Activated CD8-positive, alpha-beta T cell treated with anti-CD3 and anti-CD28 coated beads for 36 hours (primary cell): ENCODE data around the gene NACC1. TPM values are rescaled to one million over a fixed set of nuclear protein-coding genes. Genes with fewer than 3 reads are reported as not detected.

Experiments used
- ATAC-seq: fragments of 200-7000 bp; cut with Tn5 transposase; one replicate; pipeline ENCODE4 v1.10.0; 2021; ENCODE audit warnings: mild to moderate bottlenecking, moderate library complexity
- CTCF ChIA-PET: fragments of 350-600 bp; sonication (Branson Sonifier 250); formaldehyde crosslinking; loops from one replicate; lab custom pipeline; 2021; ENCODE audit warnings: antibody characterized with exemption; lab: Charles Lee
- POLR2A ChIA-PET: fragments of 350-600 bp; sonication (Branson Sonifier 250); formaldehyde crosslinking; loops from one replicate; lab custom pipeline; 2021; ENCODE audit warnings: antibody characterized with exemption; lab: Charles Lee
- DNase-seq: peaks from one replicate; pipeline ENCODE4 v3.0.0-alpha.2; 2020
- H3K27ac Mint-ChIP-seq: one replicate; pipeline ENCODE4 v1.8.0; 2021; ENCODE audit warnings: mild to moderate bottlenecking, mixed read lengths
- H3K27me3 Mint-ChIP-seq: one replicate; pipeline ENCODE4 v1.8.0; 2021; ENCODE audit warnings: mixed read lengths
- H3K36me3 Mint-ChIP-seq: one replicate; pipeline ENCODE4 v1.8.0; 2021; ENCODE audit warnings: low read depth, mixed read lengths
- H3K4me1 Mint-ChIP-seq: one replicate; pipeline ENCODE4 v1.8.0; 2021; ENCODE audit warnings: low read depth, mixed read lengths
- H3K4me3 Mint-ChIP-seq: one replicate; pipeline ENCODE4 v1.8.0; 2021; ENCODE audit warnings: mild to moderate bottlenecking, moderate library complexity, mixed read lengths
- H3K9me3 Mint-ChIP-seq: one replicate; pipeline ENCODE4 v1.8.0; 2021; ENCODE audit warnings: mixed read lengths
- CTCF ChIP-seq: fragments of 200-600 bp; IDR thresholded peaks from one replicate; pipeline ENCODE4 v1.8.0; 2022; ENCODE audit warnings: antibody characterized with exemption, mild to moderate bottlenecking
- intact Hi-C: fragments of 100-400 bp; cut with micrococcal nuclease; formaldehyde crosslinking; loops from one replicate; pipeline ENCODE4 v1.10.0; 2022
- total RNA-seq, 2 experiments: library from RNA; stranded (reverse); gene quantifications; one replicate each; pipeline ENCODE4 v1.2.3, GENCODE V29; 2021

The NACC1 gene
- total RNA-seq, 2 experiments from 2014 or later = 73.8 to 87.5 TPM

GRCh38 chr19:13133241-13133870 lies 15.3 kb downstream of the NACC1 start:
- H3K27me3 Mint-ChIP-seq = no peaks in the 10 kb centered on the region
- peaks cover 36% of the 10 kb centered on the region for H3K4me1 Mint-ChIP-seq
- peak overlapping the region; percentile 84 for H3K27ac Mint-ChIP-seq
- TF ChIP-seq CTCF = no peak
- H3K4me3 Mint-ChIP-seq = no peak overlapping the region
- intact Hi-C loops = no loop called here
- no peak for ATAC-seq
- ChIA-PET POLR2A (interaction anchor here (1.2 to 6.6 kb wide), 5 partner anchors 10 to 21 kb away, joined by 3 to 63 read pairs (median 4); partner anchors contain the start of genes NACC1 and TRMT1), CTCF (interaction anchor here (1.2 to 1.7 kb wide), 3 partner anchors 9 to 29 kb away, joined by 5 read pairs; no protein-coding TSS in a partner anchor)
- H3K9me3 Mint-ChIP-seq = no peaks in the 10 kb centered on the region
- H3K36me3 Mint-ChIP-seq = peaks cover 38% of the 10 kb centered on the region
- no peak for DNase-seq

- Mint-ChIP-seq H3K36me3 (peaks cover 40% of the 10 kb centered on the region), H3K4me1 (peaks cover 32% of the 10 kb centered on the region), H3K4me3 (no peak overlapping the region), H3K9me3 (no peaks in the 10 kb centered on the region), H3K27ac (no peak overlapping the region), H3K27me3 (no peaks in the 10 kb centered on the region)
- ChIA-PET CTCF (no interaction called here), POLR2A (no interaction called here)
- intact Hi-C loops = no loop called here
- DNase-seq (no peak), ATAC-seq (no peak)
- no peak for TF ChIP-seq CTCF
Measured at GRCh38 chr19:13134626-13135025, 16.6 kb downstream of the NACC1 start.

- peaks cover 40% of the 10 kb centered on the region for H3K36me3 Mint-ChIP-seq
- CTCF ChIA-PET = interaction anchor here (1.0 kb wide), 1 partner anchor 158 kb away, joined by 3 read pairs; no protein-coding TSS in a partner anchor
- DNase-seq (no peak), ATAC-seq (no peak)
- H3K4me3 Mint-ChIP-seq = no peak overlapping the region
- H3K27ac Mint-ChIP-seq = no peak overlapping the region
- intact Hi-C loops = no loop called here
- no peak for TF ChIP-seq CTCF
- no peaks in the 10 kb centered on the region for H3K27me3 Mint-ChIP-seq
- POLR2A ChIA-PET = interaction anchor here (1.0 kb wide), 1 partner anchor 14 kb away, joined by 6 read pairs; the partner anchor contains the start of genes IER2 and STX10
- no peaks in the 10 kb centered on the region for H3K9me3 Mint-ChIP-seq
- H3K4me1 Mint-ChIP-seq = peaks cover 34% of the 10 kb centered on the region
Measured at GRCh38 chr19:13135068-13136062, 17.3 kb downstream of the NACC1 start.

GRCh38 chr19:13137290-13137794 lies 19.3 kb downstream of the NACC1 start:
- ChIA-PET CTCF (interaction anchor here (1.0 kb wide), 1 partner anchor 27 kb away, joined by 5 read pairs; no protein-coding TSS in a partner anchor), POLR2A (interaction anchor here (1.3 kb wide), 1 partner anchor 18 kb away, joined by 3 read pairs; no protein-coding TSS in a partner anchor)
- DNase-seq = no peak
- H3K4me1 Mint-ChIP-seq = peaks cover 22% of the 10 kb centered on the region
- no peak for TF ChIP-seq CTCF
- no peaks in the 10 kb centered on the region for H3K9me3 Mint-ChIP-seq
- ATAC-seq = no peak
- H3K4me3 Mint-ChIP-seq = no peak overlapping the region
- H3K27me3 Mint-ChIP-seq = no peaks in the 10 kb centered on the region
- H3K36me3 Mint-ChIP-seq = peaks cover 35% of the 10 kb centered on the region
- intact Hi-C loops = no loop called here
- H3K27ac Mint-ChIP-seq = no peak overlapping the region
